Measurements from ENCODE around the gene SLC35A3. TPM values are rescaled to one million over a fixed set of nuclear protein-coding genes. Genes with fewer than 3 reads are reported as not detected.

The SLC35A3 gene
- total RNA-seq, result 10 to 100 TPM; 27.9 to 39.6 (median 29.8) TPM

GRCh38 chr1:99969729-99970621 lies at the start of gene SLC35A3:
Gene SLC35A3 (plus strand): TSS chr1:99969996. CDS start chr1:99993555, 23,559 bp downstream.
- TF ChIP-seq, protein P1, sequence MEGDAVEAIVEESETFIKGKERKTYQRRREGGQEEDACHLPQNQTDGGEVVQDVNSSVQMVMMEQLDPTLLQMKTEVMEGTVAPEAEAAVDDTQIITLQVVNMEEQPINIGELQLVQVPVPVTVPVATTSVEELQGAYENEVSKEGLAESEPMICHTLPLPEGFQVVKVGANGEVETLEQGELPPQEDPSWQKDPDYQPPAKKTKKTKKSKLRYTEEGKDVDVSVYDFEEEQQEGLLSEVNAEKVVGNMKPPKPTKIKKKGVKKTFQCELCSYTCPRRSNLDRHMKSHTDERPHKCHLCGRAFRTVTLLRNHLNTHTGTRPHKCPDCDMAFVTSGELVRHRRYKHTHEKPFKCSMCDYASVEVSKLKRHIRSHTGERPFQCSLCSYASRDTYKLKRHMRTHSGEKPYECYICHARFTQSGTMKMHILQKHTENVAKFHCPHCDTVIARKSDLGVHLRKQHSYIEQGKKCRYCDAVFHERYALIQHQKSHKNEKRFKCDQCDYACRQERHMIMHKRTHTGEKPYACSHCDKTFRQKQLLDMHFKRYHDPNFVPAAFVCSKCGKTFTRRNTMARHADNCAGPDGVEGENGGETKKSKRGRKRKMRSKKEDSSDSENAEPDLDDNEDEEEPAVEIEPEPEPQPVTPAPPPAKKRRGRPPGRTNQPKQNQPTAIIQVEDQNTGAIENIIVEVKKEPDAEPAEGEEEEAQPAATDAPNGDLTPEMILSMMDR (IDR thresholded peaks at IDR 0.05; ENCODE audit: low read depth), result no peak

- TF ChIP-seq, protein P1 (IDR thresholded peaks at IDR 0.05; ENCODE audit: low read depth), result no peak
Observed at GRCh38 chr1:99934801-99935200, 35.0 kb upstream of the SLC35A3 start.

DNA sequence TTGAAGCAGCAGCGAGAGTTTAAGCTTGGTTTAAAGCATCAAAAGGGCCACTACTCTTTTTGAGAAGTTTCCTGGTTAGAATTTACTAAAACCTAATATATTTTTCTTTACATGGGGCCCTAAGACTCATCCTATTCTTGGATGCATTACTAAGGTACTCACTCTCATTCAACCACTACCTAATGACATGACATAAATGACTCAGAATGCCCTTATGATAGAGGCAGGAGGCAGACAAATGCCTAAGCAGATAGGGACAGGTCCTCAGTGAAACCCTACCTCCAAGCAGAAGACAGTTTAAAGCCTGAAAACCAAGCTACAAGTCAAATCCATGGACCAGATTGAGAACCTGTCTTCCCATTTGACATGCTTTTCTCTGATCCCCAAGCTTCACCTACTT lies 34.3 kb upstream of the SLC35A3 start:
- TF ChIP-seq, protein P1 (IDR thresholded peaks at IDR 0.05; ENCODE audit: low read depth), result no peak

DNA sequence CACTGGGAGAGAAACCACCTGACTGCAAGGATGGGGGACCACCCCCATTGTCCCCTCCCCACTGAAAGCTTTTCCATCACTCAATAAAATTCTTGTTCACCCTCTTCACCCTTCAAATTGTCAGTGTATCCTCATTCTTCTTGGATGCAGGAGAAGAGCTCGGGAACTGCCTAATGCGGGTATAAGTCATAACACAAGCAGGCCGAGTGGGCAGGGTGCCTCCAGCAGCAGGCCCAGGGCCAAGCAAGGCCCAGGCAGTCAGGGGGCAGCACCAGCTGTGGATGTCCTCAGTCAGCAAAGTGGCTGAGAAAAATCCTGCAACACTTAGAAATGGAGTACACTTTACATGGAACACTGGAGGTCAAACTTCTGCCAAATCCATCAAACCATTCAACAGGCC lies 33.7 kb upstream of the SLC35A3 start:
- TF ChIP-seq, protein P1 (IDR thresholded peaks at IDR 0.05; ENCODE audit: low read depth), result no peak

- TF ChIP-seq, protein P1 (IDR thresholded peaks at IDR 0.05; ENCODE audit: low read depth), result no peak
Observed at GRCh38 chr1:99942723-99943122, 27.1 kb upstream of the SLC35A3 start.

GRCh38 chr1:99943223-99943794 lies 26.5 kb upstream of the SLC35A3 start:
- TF ChIP-seq, protein P1 (IDR thresholded peaks at IDR 0.05; ENCODE audit: low read depth), result no peak

GRCh38 chr1:99944192-99944591 lies 25.6 kb upstream of the SLC35A3 start:
- TF ChIP-seq, protein P1 (IDR thresholded peaks at IDR 0.05; ENCODE audit: low read depth), result no peak
